ENCODE data around the gene SFT2D3.

The SFT2D3 gene

GRCh38 chr2:127718271-127718670 lies 17.0 kb downstream of the SFT2D3 start:
- peaks cover 11% of the 10 kb centered on the region for H3K4me1 Mint-ChIP-seq
- peaks cover 45% of the 10 kb centered on the region for H3K36me3 Mint-ChIP-seq (ENCODE audit: low read depth)
- H3K4me3 Mint-ChIP-seq, result no peak overlapping the region
- no peak for TF ChIP-seq CTCF (IDR thresholded peaks at IDR 0.05; ENCODE audit: unreplicated experiment in 3 of 3)
- no peaks in the 10 kb centered on the region for H3K9me3 Mint-ChIP-seq
- no peak overlapping the region for H3K27ac Mint-ChIP-seq
- H3K27me3 Mint-ChIP-seq (ENCODE audit: low read depth), result no peaks in the 10 kb centered on the region

GRCh38 chr2:127719301-127720218 lies 18.3 kb downstream of the SFT2D3 start:
- peaks cover 11% of the 10 kb centered on the region for H3K4me1 Mint-ChIP-seq
- peaks cover 51% of the 10 kb centered on the region for H3K36me3 Mint-ChIP-seq (ENCODE audit: low read depth)
- TF ChIP-seq CTCF (IDR thresholded peaks at IDR 0.05; ENCODE audit: unreplicated experiment in 3 of 3), result no peak
- H3K4me3 Mint-ChIP-seq, result no peak overlapping the region
- no peaks in the 10 kb centered on the region for H3K27me3 Mint-ChIP-seq (ENCODE audit: low read depth)
- H3K9me3 Mint-ChIP-seq, result no peaks in the 10 kb centered on the region
- no peak overlapping the region for H3K27ac Mint-ChIP-seq

- peaks cover 6% of the 10 kb centered on the region for H3K4me1 Mint-ChIP-seq
- TF ChIP-seq CTCF (IDR thresholded peaks at IDR 0.05; ENCODE audit: unreplicated experiment in 3 of 3), result no peak
- no peaks in the 10 kb centered on the region for H3K9me3 Mint-ChIP-seq
- H3K4me3 Mint-ChIP-seq, result no peak overlapping the region
- H3K27ac Mint-ChIP-seq, result peak overlapping the region in 1 of 3 experiments; percentile 66
- H3K36me3 Mint-ChIP-seq (ENCODE audit: low read depth), result peaks cover 56% of the 10 kb centered on the region
- H3K27me3 Mint-ChIP-seq (ENCODE audit: low read depth), result no peaks in the 10 kb centered on the region
These were observed 20.1 kb downstream of the SFT2D3 start for GRCh38 chr2:127721311-127721977.

GRCh38 chr2:127721978-127722355 lies 20.7 kb downstream of the SFT2D3 start:
- Mint-ChIP-seq H3K36me3 (ENCODE audit: low read depth) (peaks cover 59% of the 10 kb centered on the region), H3K27ac (peak overlapping the region in 1 of 3 experiments; percentile 66), H3K9me3 (no peaks in the 10 kb centered on the region), H3K4me1 (peaks cover 6% of the 10 kb centered on the region), H3K4me3 (no peak overlapping the region), H3K27me3 (ENCODE audit: low read depth) (no peaks in the 10 kb centered on the region)
- no peak for TF ChIP-seq CTCF (IDR thresholded peaks at IDR 0.05; ENCODE audit: unreplicated experiment in 3 of 3)

- Mint-ChIP-seq H3K4me3 (no peak overlapping the region), H3K27ac (no peak overlapping the region), H3K4me1 (peaks cover 6% of the 10 kb centered on the region), H3K27me3 (ENCODE audit: low read depth) (no peaks in the 10 kb centered on the region), H3K36me3 (ENCODE audit: low read depth) (peaks cover 59% of the 10 kb centered on the region), H3K9me3 (no peaks in the 10 kb centered on the region)
- no peak for TF ChIP-seq CTCF (IDR thresholded peaks at IDR 0.05; ENCODE audit: unreplicated experiment in 3 of 3)
These were observed 21.5 kb downstream of the SFT2D3 start for GRCh38 chr2:127722807-127723206.

Data from nephron (organoid).